CD4-positive, alpha-beta T cell treated with Interleukin-17A for 1 hour (primary cell): ENCODE results near the gene FAM20C.

Experiments used
- DNase-seq: peaks from one replicate; pipeline ENCODE4 v3.0.0-alpha.2; 2020

The FAM20C gene

GRCh38 chr7:247636-248035, 55.3 kb downstream of the FAM20C start:
- no peak for DNase-seq

GRCh38 chr7:248732-249435, 56.5 kb downstream of the FAM20C start:
- DNase-seq = no peak

GRCh38 chr7:249989-250388, 57.6 kb downstream of the FAM20C start:
- DNase-seq = no peak

GRCh38 chr7:250523-250922, 58.2 kb downstream of the FAM20C start:
- no peak for DNase-seq

- no peak for DNase-seq
Observed at GRCh38 chr7:251005-251404, 58.6 kb downstream of the FAM20C start.

- DNase-seq = no peak
Observed at GRCh38 chr7:251446-252175, 59.2 kb downstream of the FAM20C start.

GRCh38 chr7:252216-252965, 60.0 kb downstream of the FAM20C start:
- no peak for DNase-seq

- no peak for DNase-seq
Observed at GRCh38 chr7:252981-253380, 60.6 kb downstream of the FAM20C start.

GRCh38 chr7:253581-254336, 61.4 kb downstream of the FAM20C start:
- DNase-seq = no peak

- no peak for DNase-seq
Observed at GRCh38 chr7:254337-255037, 62.1 kb downstream of the FAM20C start.

- no peak for DNase-seq
Observed at GRCh38 chr7:255038-255435, 62.7 kb downstream of the FAM20C start.

GRCh38 chr7:255721-256361, 63.5 kb downstream of the FAM20C start:
- DNase-seq = no peak

GRCh38 chr7:256461-256940, 64.1 kb downstream of the FAM20C start:
- no peak for DNase-seq

GRCh38 chr7:256981-257646, 64.7 kb downstream of the FAM20C start:
- no peak for DNase-seq

GRCh38 chr7:257647-257992, 65.2 kb downstream of the FAM20C start:
- no peak for DNase-seq

GRCh38 chr7:258476-259190, 66.3 kb downstream of the FAM20C start:
- no peak for DNase-seq

GRCh38 chr7:259191-259505, 66.8 kb downstream of the FAM20C start:
- DNase-seq = no peak

GRCh38 chr7:259751-260405, 67.5 kb downstream of the FAM20C start:
- no peak for DNase-seq

GRCh38 chr7:260441-261281, 68.3 kb downstream of the FAM20C start:
- DNase-seq = no peak
